H1 (cell line): ENCODE results near the gene KRT12. TPM values are rescaled to one million over a fixed set of nuclear protein-coding genes. Genes with fewer than 3 reads are reported as not detected.

Experiments used
- CTCF ChIA-PET: fragments of 300-600 bp; sonication (Branson Sonifier 250); formaldehyde crosslinking; loops from one replicate; lab custom pipeline; 2021; ENCODE audit not compliant: partially characterized antibody; lab: Charles Lee
- POLR2A ChIA-PET: fragments of 300-600 bp; sonication (Branson Sonifier 250); formaldehyde crosslinking; loops from one replicate; lab custom pipeline; 2021; ENCODE audit warnings: inconsistent platforms; ENCODE audit not compliant: partially characterized antibody; lab: Charles Lee
- DNase-seq, 2 experiments: peaks; one replicate each; pipeline versions ENCODE4 v3.0.0 to v3.0.0-alpha.2; 2010 to 2022; ENCODE audit warnings: low spot score in 2 of 2, low read depth in 1 of 2, mixed read lengths in 1 of 2
- FAIRE-seq: peaks from 2 replicates; lab custom pipeline; 2011; peaks lifted over from hg19 to GRCh38; lab: Jason Lieb, UNC
- H2AFZ ChIP-seq: 2 replicates; pipeline ENCODE4 v1.8.1; 2012; ENCODE audit warnings: low read length, inconsistent platforms
- H2AK5ac ChIP-seq: 2 replicates; pipeline ENCODE4 v1.6.1; 2013; ENCODE audit warnings: low read depth, low read length
- H2BK120ac ChIP-seq: replicated peaks from 2 replicates; pipeline ENCODE3; 2013; ENCODE audit warnings: low read depth, low read length, inconsistent platforms
- H2BK12ac ChIP-seq: 2 replicates; pipeline ENCODE4 v1.6.1; 2013; ENCODE audit warnings: low read depth, low read length
- H2BK15ac ChIP-seq: 2 replicates; pipeline ENCODE4 v1.6.1; 2013; ENCODE audit warnings: low read length
- H2BK20ac ChIP-seq: 2 replicates; pipeline ENCODE4 v1.6.1; 2013; ENCODE audit warnings: low read length
- H2BK5ac ChIP-seq: 2 replicates; pipeline ENCODE4 v1.6.1; 2013; ENCODE audit warnings: low read depth, low read length
- H3K14ac ChIP-seq: 2 replicates; pipeline ENCODE4 v1.6.1; 2013; ENCODE audit warnings: inconsistent platforms; ENCODE audit not compliant: insufficient read length
- H3K18ac ChIP-seq: 2 replicates; pipeline ENCODE4 v1.6.1; 2013; ENCODE audit warnings: low read length; ENCODE audit errors: extremely low read depth
- H3K23ac ChIP-seq: 2 replicates; pipeline ENCODE4 v1.6.1; 2013; ENCODE audit warnings: inconsistent platforms; ENCODE audit not compliant: insufficient read length
- H3K23me2 ChIP-seq: 2 replicates; pipeline ENCODE4 v1.6.1; 2013; ENCODE audit warnings: low read depth, low read length
- H3K27ac ChIP-seq: 2 replicates; pipeline ENCODE4 v1.6.1; 2011; ENCODE audit warnings: low read depth, low read length, inconsistent platforms
- H3K27me3 ChIP-seq, 4 experiments: replicated peaks in 1 of 4; 1 replicate in 1 of 4; 2 replicates in 3 of 4; pipeline versions ENCODE4 v1.6.1 to v1.8.1; 2011 to 2013; ENCODE audit warnings: low read length in 3 of 4, mild to moderate bottlenecking in 3 of 4, inconsistent platforms in 2 of 4, mixed read lengths in 2 of 4, moderate library complexity in 1 of 4; ENCODE audit not compliant: control insufficient read depth in 3 of 4, insufficient read depth in 3 of 4; ENCODE audit errors: extremely low read depth in 1 of 4
- H3K36me3 ChIP-seq, 4 experiments: 2 replicates each; pipeline versions ENCODE4 v1.6.1 to v1.8.1; 2011 to 2013; ENCODE audit warnings: mild to moderate bottlenecking in 4 of 4, low read length in 3 of 4, moderate library complexity in 2 of 4, control low read depth in 1 of 4, inconsistent platforms in 1 of 4; ENCODE audit not compliant: insufficient read depth in 4 of 4, control insufficient read depth in 2 of 4
- H3K4ac ChIP-seq: replicated peaks from 2 replicates; pipeline ENCODE3; 2013; ENCODE audit warnings: low read length, low read depth, mixed read lengths, inconsistent platforms; ENCODE audit not compliant: insufficient read length
- H3K4me1 ChIP-seq, 4 experiments: replicated peaks in 1 of 4; 1 replicate in 1 of 4; 2 replicates in 3 of 4; pipeline versions ENCODE4 v1.6.1 to v1.8.1; 2011 to 2013; ENCODE audit warnings: low read length in 3 of 4, inconsistent platforms in 2 of 4, mixed read lengths in 1 of 4; ENCODE audit not compliant: insufficient read depth in 4 of 4, control insufficient read depth in 3 of 4
- H3K4me2 ChIP-seq, 2 experiments: 2 replicates each; pipeline versions ENCODE4 v1.6.1 to v1.8.1; 2011 to 2013; ENCODE audit warnings: low read depth in 2 of 2, low read length in 2 of 2, control low read depth in 1 of 2, inconsistent platforms in 1 of 2, mild to moderate bottlenecking in 1 of 2; ENCODE audit not compliant: insufficient read depth in 1 of 2
- H3K4me3 ChIP-seq, 4 experiments: fragments of 200-600, 300-600 bp in 1 of 4; sonication (generic), shearing (Covaris generic), sonication (Bioruptor Twin) in 1 of 4; 2 replicates each; pipeline versions ENCODE4 v1.5.1 to v1.8.1; 2011 to 2016; ENCODE audit warnings: low read length in 4 of 4, low read depth in 3 of 4, control low read depth in 2 of 4, inconsistent platforms in 2 of 4, mild to moderate bottlenecking in 2 of 4, mixed read lengths in 1 of 4, moderate library complexity in 1 of 4; ENCODE audit not compliant: insufficient read depth in 2 of 4; ENCODE audit errors: extremely low read depth in 1 of 4
- H3K56ac ChIP-seq: replicated peaks from 2 replicates; pipeline ENCODE3; 2013; ENCODE audit warnings: low read depth, mild to moderate bottlenecking, mixed read lengths, low read length, inconsistent platforms; ENCODE audit not compliant: insufficient read length
- H3K79me1 ChIP-seq: 2 replicates; pipeline ENCODE4 v1.6.1; 2013; ENCODE audit warnings: low read depth, low read length, control low read depth
- H3K79me2 ChIP-seq, 2 experiments: 2 replicates each; pipeline versions ENCODE4 v1.6.1 to v1.8.1; 2012 to 2013; ENCODE audit warnings: low read length in 2 of 2, mild to moderate bottlenecking in 2 of 2, inconsistent platforms in 1 of 2; ENCODE audit not compliant: insufficient read depth in 2 of 2, control insufficient read depth in 1 of 2
- H3K9ac ChIP-seq, 4 experiments: replicated peaks in 1 of 4; 1 replicate in 1 of 4; 2 replicates in 3 of 4; pipeline versions ENCODE4 v1.6.1 to v1.8.1; 2011 to 2013; ENCODE audit warnings: low read depth in 3 of 4, low read length in 3 of 4, control low read depth in 2 of 4, mild to moderate bottlenecking in 2 of 4, moderate library complexity in 2 of 4, inconsistent platforms in 1 of 4; ENCODE audit errors: extremely low read depth in 1 of 4
- H3K9me3 ChIP-seq, 2 experiments: 2 replicates each; pipeline versions ENCODE4 v1.6.1 to v1.8.1; 2012 to 2013; ENCODE audit warnings: mild to moderate bottlenecking in 2 of 2, moderate library complexity in 2 of 2, control low read depth in 1 of 2, inconsistent platforms in 1 of 2, low read depth in 1 of 2, low read length in 1 of 2, mixed read lengths in 1 of 2; ENCODE audit not compliant: insufficient read depth in 2 of 2
- H4K20me1 ChIP-seq, 2 experiments: replicated peaks in 1 of 2; 2 replicates each; pipeline versions ENCODE3 to v1.8.1; 2011 to 2013; ENCODE audit warnings: inconsistent platforms in 2 of 2, low read length in 2 of 2, mild to moderate bottlenecking in 1 of 2; ENCODE audit not compliant: insufficient read depth in 2 of 2, control insufficient read depth in 1 of 2
- H4K5ac ChIP-seq: 2 replicates; pipeline ENCODE4 v1.6.1; 2013; ENCODE audit warnings: low read length, low read depth, mixed read lengths, inconsistent platforms; ENCODE audit not compliant: insufficient read length
- H4K8ac ChIP-seq: 2 replicates; pipeline ENCODE4 v1.8.0; 2013; ENCODE audit warnings: mild to moderate bottlenecking, moderate library complexity, low read length, inconsistent platforms; ENCODE audit not compliant: insufficient read depth; ENCODE audit errors: extremely low read depth
- H4K91ac ChIP-seq: replicated peaks from 2 replicates; pipeline ENCODE3; 2013; ENCODE audit warnings: low read length, mixed read lengths, inconsistent platforms; ENCODE audit not compliant: insufficient read length
- ASH2L ChIP-seq: fragments of 200-600, 300-600 bp; sonication (generic); IDR thresholded peaks from one replicate; pipeline ENCODE4 v1.7.1; 2017; ENCODE audit warnings: low read length
- BRCA1 ChIP-seq: IDR thresholded peaks from 2 replicates; pipeline ENCODE4 v1.6.1; 2012; ENCODE audit warnings: low read depth, low read length, improper control_type of control experiment
- CBX8 ChIP-seq: fragments of 300-800, 300-1000 bp; sonication (generic); IDR thresholded peaks from 2 replicates; pipeline ENCODE4 v1.7.1; 2016; ENCODE audit warnings: low read depth, low read length, borderline replicate concordance
- CEBPB ChIP-seq: IDR thresholded peaks from 2 replicates; pipeline ENCODE4 v1.6.1; 2012; ENCODE audit warnings: low read depth, low read length
- GABPA ChIP-seq: IDR thresholded peaks from 2 replicates; pipeline ENCODE4 v1.6.1; 2011; ENCODE audit warnings: mild to moderate bottlenecking, low read length, moderate library complexity, borderline replicate concordance; ENCODE audit not compliant: insufficient read depth
- GTF2F1 ChIP-seq: IDR thresholded peaks from 2 replicates; pipeline ENCODE4 v1.6.1; 2012; ENCODE audit warnings: low read depth, low read length, improper control_type of control experiment, borderline replicate concordance
- JUN ChIP-seq: IDR thresholded peaks from 2 replicates; pipeline ENCODE4 v1.6.1; 2011; ENCODE audit warnings: low read depth, mild to moderate bottlenecking, improper control_type of control experiment, low read length
- MAFK ChIP-seq: IDR thresholded peaks from 2 replicates; pipeline ENCODE4 v1.6.1; 2012; ENCODE audit warnings: low read depth, mild to moderate bottlenecking, improper control_type of control experiment, low read length
- PHF8 ChIP-seq: fragments of 200-600 bp; sonication (generic); conservative IDR thresholded peaks from 2 replicates; pipeline ENCODE4 v1.7.1; 2012; ENCODE audit warnings: low read depth, mild to moderate bottlenecking, inconsistent platforms, low read length, moderate library complexity
- SIN3A ChIP-seq, 2 experiments: IDR thresholded peaks in 1 of 2; conservative IDR thresholded peaks in 1 of 2; 2 replicates each; pipeline ENCODE4 v1.6.1; 2011 to 2012; ENCODE audit warnings: low read length in 2 of 2, improper control_type of control experiment in 1 of 2, low read depth in 1 of 2, mild to moderate bottlenecking in 1 of 2
- SIX5 ChIP-seq: IDR thresholded peaks from 2 replicates; pipeline ENCODE4 v1.6.1; 2011; ENCODE audit warnings: mild to moderate bottlenecking, low read depth, low read length
- SP1 ChIP-seq: IDR thresholded peaks from 2 replicates; pipeline ENCODE4 v1.6.1; 2011; ENCODE audit warnings: low read depth, low read length
- SP4 ChIP-seq: IDR thresholded peaks from 2 replicates; pipeline ENCODE4 v1.6.1; 2012; ENCODE audit warnings: low read length, inconsistent platforms
- TAF1 ChIP-seq: IDR thresholded peaks from 2 replicates; pipeline ENCODE4 v1.6.1; 2011; ENCODE audit warnings: mild to moderate bottlenecking, low read depth, low read length
- TAF7 ChIP-seq: optimal IDR thresholded peaks from 2 replicates; pipeline ENCODE3; 2011; ENCODE audit warnings: low read depth, mild to moderate bottlenecking, inconsistent platforms, low read length, moderate library complexity, borderline replicate concordance
- YY1 ChIP-seq: IDR thresholded peaks from 2 replicates; pipeline ENCODE4 v1.6.1; 2011; ENCODE audit warnings: low read depth, mild to moderate bottlenecking, low read length
- WGBS, 2 experiments: shearing (Covaris generic) in 1 of 2; methylation state at CpG; one replicate each; pipeline versions ENCODE4 v1.1.6 to v1.1.7; 2013 to 2015; ENCODE audit warnings: low lambda C conversion rate in 2 of 2, mixed read lengths in 2 of 2, inconsistent platforms in 1 of 2, low coverage in 1 of 2, missing lambda C conversion rate in 1 of 2; ENCODE audit not compliant: insufficient replicate concordance in 2 of 2, insufficient coverage in 1 of 2, insufficient read length in 1 of 2; ENCODE audit errors: extremely low coverage in 1 of 2, missing lambda C conversion rate in 1 of 2; 5-methylcytosine and 5-hydroxymethylcytosine counted together
- polyA plus RNA-seq, 7 experiments: library from polyadenylated mRNA; depleted of rRNA in 3 of 7; stranded (reverse) in 5 of 7; unstranded in 2 of 7; fragments of >200 nt in 5 of 7; fragments of 200-250 nt in 2 of 7; gene quantifications; 1 replicate in 5 of 7; 2 replicates in 1 of 7; 4 replicates in 1 of 7; pipeline versions ENCODE4 v1.2.1 to v1.2.3, GENCODE V29; 2011 to 2013; ENCODE audit warnings: missing spikeins in 2 of 7, mixed read lengths in 2 of 7
- total RNA-seq: library from RNA; stranded (reverse); fragmentation: NEBNext Ultra II Directional; extraction: Animal tissue kit (Norgen Biotek cat#: 25700); gene quantifications from 2 replicates; pipeline ENCODE4 v1.2.1, GENCODE V29; 2021

KRT12 gene
- total and polyA plus RNA-seq, 2 of the 8 experiments (the other 6 are each of a cell fraction or from before 2014, with no cell fraction given): not detected

- H4K5ac ChIP-seq: no peak overlapping the region
- H2BK20ac ChIP-seq: no peak overlapping the region
- H3K56ac ChIP-seq: no peak overlapping the region
- DNase-seq (no peak), FAIRE-seq (no peak)
- H3K27me3 ChIP-seq: no peaks in the 10 kb centered on the region
- no peak overlapping the region for H3K27ac ChIP-seq
- H2AK5ac ChIP-seq: no peak overlapping the region
- H3K4me2 ChIP-seq: no peak overlapping the region
- H2BK12ac ChIP-seq: no peak overlapping the region
- H3K4ac ChIP-seq: no peak overlapping the region
- no peak overlapping the region for H3K18ac ChIP-seq
- no peak overlapping the region for H2AFZ ChIP-seq
- no peak overlapping the region for H3K4me3 ChIP-seq
- no peaks in the 10 kb centered on the region for H4K20me1 ChIP-seq
- no peaks in the 10 kb centered on the region for H3K79me2 ChIP-seq
- no peak overlapping the region for H2BK15ac ChIP-seq
- no peaks in the 10 kb centered on the region for H3K36me3 ChIP-seq
- H3K14ac ChIP-seq: no peak overlapping the region
- H4K91ac ChIP-seq: no peak overlapping the region
- no peak overlapping the region for H3K9ac ChIP-seq
- no peaks in the 10 kb centered on the region for H3K9me3 ChIP-seq
- H3K4me1 ChIP-seq: no peaks in the 10 kb centered on the region
- 90% methylated on average over 3 of the region's 3 CpGs; no CpG with 5 or more reads in 1 of the 2 experiments for WGBS, 2 experiments
- CTCF ChIA-PET: interaction anchor here (1.1 to 5.6 kb wide), 4 partner anchors 64 to 752 kb away, joined by 3 to 28 read pairs (median 4); no protein-coding TSS in a partner anchor
- H4K8ac ChIP-seq: no peak overlapping the region
- H3K23ac ChIP-seq: no peak overlapping the region
- H3K23me2 ChIP-seq: no peaks in the 10 kb centered on the region
- no peaks in the 10 kb centered on the region for H3K79me1 ChIP-seq
- H2BK5ac ChIP-seq: no peak overlapping the region
- POLR2A ChIA-PET: no interaction called here
- H2BK120ac ChIP-seq: no peak overlapping the region
- TF ChIP-seq TAF7 (no peak), PHF8 (no peak), SIN3A (conservative IDR thresholded peaks at IDR 0.05 in 1 of 2, IDR thresholded peaks at IDR 0.05 in 1 of 2; ENCODE audit: low read depth in 1 of 2, low read length in 2 of 2) (no peak), SP1 (no peak), TAF1 (no peak), CEBPB (no peak), GTF2F1 (no peak), ASH2L (no peak), MAFK (no peak), SIX5 (no peak), YY1 (no peak), GABPA (no peak), JUN (no peak), BRCA1 (no peak), SP4 (no peak), CBX8 (no peak)
These were observed 48.2 kb upstream of the KRT12 start for GRCh38 chr17:40915199-40915661.
